ENCODE results near the gene DSCAM. TPM values are rescaled to one million over a fixed set of nuclear protein-coding genes. Genes with fewer than 3 reads are reported as not detected.

The DSCAM gene
- total RNA-seq, 3 donors from 2014 or later, result not detected

- Mint-ChIP-seq H3K27me3 (ENCODE audit: low read depth) (no peaks in the 10 kb centered on the region), H3K9me3 (peaks cover 24% of the 10 kb centered on the region), H3K4me1 (ENCODE audit: low read depth) (no peaks in the 10 kb centered on the region), H3K36me3 (ENCODE audit: insufficient read depth) (no peaks in the 10 kb centered on the region), H3K4me3 (no peak overlapping the region)
- DNase-seq (no peak), ATAC-seq (no peak)
Observed at GRCh38 chr21:40489001-40489400, 358.0 kb downstream of the DSCAM start.

GRCh38 chr21:40481764-40482163, 365.2 kb downstream of the DSCAM start:
- H3K4me1 Mint-ChIP-seq (ENCODE audit: low read depth), result no peaks in the 10 kb centered on the region
- no peaks in the 10 kb centered on the region for H3K36me3 Mint-ChIP-seq (ENCODE audit: insufficient read depth)
- no peak for DNase-seq
- no peak for ATAC-seq
- H3K27me3 Mint-ChIP-seq (ENCODE audit: low read depth), result no peaks in the 10 kb centered on the region
- H3K4me3 Mint-ChIP-seq, result no peak overlapping the region
- peaks cover 3% of the 10 kb centered on the region for H3K9me3 Mint-ChIP-seq

- H3K4me1 Mint-ChIP-seq (ENCODE audit: low read depth), result no peaks in the 10 kb centered on the region
- no peak for ATAC-seq
Observed at GRCh38 chr21:40474513-40474912, 372.4 kb downstream of the DSCAM start.

GRCh38 chr21:40472013-40472412, 374.9 kb downstream of the DSCAM start:
- Mint-ChIP-seq H3K27me3 (ENCODE audit: low read depth) (no peaks in the 10 kb centered on the region), H3K4me1 (ENCODE audit: low read depth) (no peaks in the 10 kb centered on the region), H3K9me3 (no peaks in the 10 kb centered on the region), H3K36me3 (ENCODE audit: insufficient read depth) (no peaks in the 10 kb centered on the region), H3K4me3 (no peak overlapping the region)
- DNase-seq, result no peak
- ATAC-seq, result no peak

More at GRCh38 chr21:40474513-40474912, 372.4 kb downstream of the DSCAM start:
- H3K36me3 Mint-ChIP-seq (ENCODE audit: insufficient read depth), result no peaks in the 10 kb centered on the region
- no peaks in the 10 kb centered on the region for H3K27me3 Mint-ChIP-seq (ENCODE audit: low read depth)
- DNase-seq, result no peak
- H3K4me3 Mint-ChIP-seq, result no peak overlapping the region
- H3K9me3 Mint-ChIP-seq, result peaks cover 3% of the 10 kb centered on the region

- Mint-ChIP-seq H3K27me3 (ENCODE audit: low read depth) (peaks cover 2% of the 10 kb centered on the region), H3K4me3 (no peak overlapping the region), H3K4me1 (ENCODE audit: low read depth) (no peaks in the 10 kb centered on the region), H3K36me3 (ENCODE audit: insufficient read depth) (no peaks in the 10 kb centered on the region), H3K9me3 (no peaks in the 10 kb centered on the region)
- ATAC-seq (no peak), DNase-seq (no peak)
Observed at GRCh38 chr21:40471103-40471502, 375.9 kb downstream of the DSCAM start.

- DNase-seq (no peak), ATAC-seq (no peak)
- no peak overlapping the region for H3K4me3 Mint-ChIP-seq
- H3K27me3 Mint-ChIP-seq (ENCODE audit: low read depth), result peaks cover 2% of the 10 kb centered on the region
- H3K36me3 Mint-ChIP-seq (ENCODE audit: insufficient read depth), result no peaks in the 10 kb centered on the region
- H3K9me3 Mint-ChIP-seq, result no peaks in the 10 kb centered on the region
- no peaks in the 10 kb centered on the region for H3K4me1 Mint-ChIP-seq (ENCODE audit: low read depth)
Observed at GRCh38 chr21:40466893-40467483, 380.0 kb downstream of the DSCAM start.

GRCh38 chr21:40465382-40465781, 381.6 kb downstream of the DSCAM start:
- Mint-ChIP-seq H3K36me3 (ENCODE audit: insufficient read depth) (no peaks in the 10 kb centered on the region), H3K27me3 (ENCODE audit: low read depth) (peaks cover 2% of the 10 kb centered on the region)

GRCh38 chr21:40463176-40463575, 383.8 kb downstream of the DSCAM start:
- Mint-ChIP-seq H3K4me3 (no peak overlapping the region), H3K27me3 (ENCODE audit: low read depth) (peaks cover 2% of the 10 kb centered on the region), H3K9me3 (no peaks in the 10 kb centered on the region), H3K4me1 (ENCODE audit: low read depth) (no peaks in the 10 kb centered on the region), H3K36me3 (ENCODE audit: insufficient read depth) (no peaks in the 10 kb centered on the region)
- no peak for DNase-seq
- no peak for ATAC-seq

More at GRCh38 chr21:40465382-40465781, 381.6 kb downstream of the DSCAM start:
- no peak for DNase-seq
- no peaks in the 10 kb centered on the region for H3K4me1 Mint-ChIP-seq (ENCODE audit: low read depth)
- H3K4me3 Mint-ChIP-seq, result no peak overlapping the region
- H3K9me3 Mint-ChIP-seq, result no peaks in the 10 kb centered on the region
- no peak for ATAC-seq

- Mint-ChIP-seq H3K36me3 (ENCODE audit: insufficient read depth) (no peaks in the 10 kb centered on the region), H3K27me3 (ENCODE audit: low read depth) (no peaks in the 10 kb centered on the region), H3K4me3 (no peak overlapping the region), H3K9me3 (no peaks in the 10 kb centered on the region), H3K4me1 (ENCODE audit: low read depth) (no peaks in the 10 kb centered on the region)
- ATAC-seq (no peak), DNase-seq (no peak)
Observed at GRCh38 chr21:40461008-40461407, 385.9 kb downstream of the DSCAM start.

GRCh38 chr21:40457741-40458140, 389.2 kb downstream of the DSCAM start:
- Mint-ChIP-seq H3K9me3 (peaks cover 11% of the 10 kb centered on the region), H3K4me3 (no peak overlapping the region), H3K4me1 (ENCODE audit: low read depth) (no peaks in the 10 kb centered on the region), H3K36me3 (ENCODE audit: insufficient read depth) (no peaks in the 10 kb centered on the region), H3K27me3 (ENCODE audit: low read depth) (no peaks in the 10 kb centered on the region)
- no peak for ATAC-seq
- no peak for DNase-seq

GRCh38 chr21:40454057-40454456, 392.9 kb downstream of the DSCAM start:
- DNase-seq (no peak), ATAC-seq (no peak)
- H3K27me3 Mint-ChIP-seq (ENCODE audit: low read depth), result peaks cover 3% of the 10 kb centered on the region
- no peak overlapping the region for H3K4me3 Mint-ChIP-seq
- H3K4me1 Mint-ChIP-seq (ENCODE audit: low read depth), result no peaks in the 10 kb centered on the region
- H3K9me3 Mint-ChIP-seq, result peaks cover 11% of the 10 kb centered on the region
- no peaks in the 10 kb centered on the region for H3K36me3 Mint-ChIP-seq (ENCODE audit: insufficient read depth)

GRCh38 chr21:40453183-40453582, 393.8 kb downstream of the DSCAM start:
- ATAC-seq (no peak), DNase-seq (no peak)
- Mint-ChIP-seq H3K4me1 (ENCODE audit: low read depth) (no peaks in the 10 kb centered on the region), H3K4me3 (no peak overlapping the region), H3K36me3 (ENCODE audit: insufficient read depth) (no peaks in the 10 kb centered on the region), H3K9me3 (peaks cover 11% of the 10 kb centered on the region), H3K27me3 (ENCODE audit: low read depth) (peaks cover 3% of the 10 kb centered on the region)

- DNase-seq (no peak), ATAC-seq (no peak)
Observed at GRCh38 chr21:40452548-40452947, 394.4 kb downstream of the DSCAM start.

GRCh38 chr21:40447016-40447415, 399.9 kb downstream of the DSCAM start:
- no peak for DNase-seq
- no peak for ATAC-seq
- H3K4me1 Mint-ChIP-seq (ENCODE audit: low read depth), result no peaks in the 10 kb centered on the region
- H3K36me3 Mint-ChIP-seq (ENCODE audit: insufficient read depth), result no peaks in the 10 kb centered on the region
- peaks cover 3% of the 10 kb centered on the region for H3K27me3 Mint-ChIP-seq (ENCODE audit: low read depth)
- peaks cover 3% of the 10 kb centered on the region for H3K9me3 Mint-ChIP-seq
- H3K4me3 Mint-ChIP-seq, result no peak overlapping the region

More at GRCh38 chr21:40452548-40452947, 394.4 kb downstream of the DSCAM start:
- peaks cover 11% of the 10 kb centered on the region for H3K9me3 Mint-ChIP-seq
- no peaks in the 10 kb centered on the region for H3K4me1 Mint-ChIP-seq (ENCODE audit: low read depth)
- H3K27me3 Mint-ChIP-seq (ENCODE audit: low read depth), result peaks cover 3% of the 10 kb centered on the region
- no peak overlapping the region for H3K4me3 Mint-ChIP-seq
- no peaks in the 10 kb centered on the region for H3K36me3 Mint-ChIP-seq (ENCODE audit: insufficient read depth)

- ATAC-seq (no peak), DNase-seq (no peak)
- Mint-ChIP-seq H3K36me3 (ENCODE audit: insufficient read depth) (no peaks in the 10 kb centered on the region), H3K4me3 (no peak overlapping the region), H3K9me3 (peaks cover 3% of the 10 kb centered on the region), H3K4me1 (ENCODE audit: low read depth) (no peaks in the 10 kb centered on the region), H3K27me3 (ENCODE audit: low read depth) (no peaks in the 10 kb centered on the region)
Observed at GRCh38 chr21:40445349-40445921, 401.5 kb downstream of the DSCAM start.

Measured in activated T-cell treated with anti-CD3 and anti-CD28 coated beads, Interleukin-2, amount 50 U/mL, for 4 hours (primary cell).